ENCODE data around the gene ASAP2. TPM values are rescaled to one million over a fixed set of nuclear protein-coding genes. Genes with fewer than 3 reads are reported as not detected.
A peak's percentile ranks its signal among the peaks of the same experiment; 100 is the strongest.
"Not testable (repeated sequence)": the region's sequence is repeated elsewhere in the genome, so short reads cannot be mapped to it uniquely, and the experiment has no call there.

Gene ASAP2
- total RNA-seq, 1 donor from 2014 or later, result 10.0 TPM

DNA sequence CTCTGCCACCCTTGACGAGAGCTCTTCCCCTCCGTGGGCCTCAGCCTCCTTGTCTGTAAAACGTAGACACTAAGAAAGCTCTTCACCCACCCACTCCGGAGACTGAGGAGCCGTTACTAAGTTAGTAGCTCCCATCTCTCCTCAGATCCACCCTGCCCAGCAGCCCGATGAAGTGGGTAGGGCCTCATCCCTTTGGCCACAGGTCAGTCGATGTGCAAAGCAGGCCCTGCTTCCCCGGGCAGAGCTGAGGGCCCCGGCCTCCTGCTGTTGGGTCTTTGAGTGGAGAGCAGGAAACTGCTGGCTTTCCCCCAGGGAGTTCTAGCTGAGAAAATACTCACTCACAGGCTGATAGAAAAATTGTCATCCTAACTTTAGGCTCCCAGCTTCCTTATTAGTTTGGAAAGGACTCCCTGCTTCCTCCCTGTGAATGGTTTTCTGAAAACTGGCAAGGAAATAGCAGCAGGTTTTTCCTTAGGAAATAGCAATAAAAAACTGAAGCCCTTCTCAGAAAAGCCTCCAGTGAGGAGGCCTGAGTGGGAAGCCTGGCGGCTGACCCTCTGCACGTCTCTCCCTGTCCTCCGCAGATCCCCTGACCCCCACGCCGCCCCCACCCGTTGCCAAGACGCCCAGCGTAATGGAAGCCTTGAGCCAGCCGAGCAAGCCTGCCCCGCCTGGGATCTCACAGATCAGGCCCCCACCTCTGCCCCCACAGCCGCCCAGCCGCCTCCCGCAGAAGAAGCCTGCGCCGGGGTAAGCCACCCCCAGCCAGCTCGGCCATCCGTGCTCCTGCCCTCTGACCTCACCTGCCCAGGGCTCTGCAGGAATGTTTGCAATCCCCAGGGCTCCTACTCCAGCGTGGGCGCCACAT, 186.5 kb downstream of the ASAP2 start:
- intact Hi-C loops (cut with micrococcal nuclease), result no loop called here
- no peak overlapping the region for H3K4me3 ChIP-seq
- peaks cover 24% of the 10 kb centered on the region for H3K4me1 ChIP-seq
- H3K27me3 ChIP-seq (ENCODE audit: low read depth), result no peaks in the 10 kb centered on the region
- TF ChIP-seq, protein P1, sequence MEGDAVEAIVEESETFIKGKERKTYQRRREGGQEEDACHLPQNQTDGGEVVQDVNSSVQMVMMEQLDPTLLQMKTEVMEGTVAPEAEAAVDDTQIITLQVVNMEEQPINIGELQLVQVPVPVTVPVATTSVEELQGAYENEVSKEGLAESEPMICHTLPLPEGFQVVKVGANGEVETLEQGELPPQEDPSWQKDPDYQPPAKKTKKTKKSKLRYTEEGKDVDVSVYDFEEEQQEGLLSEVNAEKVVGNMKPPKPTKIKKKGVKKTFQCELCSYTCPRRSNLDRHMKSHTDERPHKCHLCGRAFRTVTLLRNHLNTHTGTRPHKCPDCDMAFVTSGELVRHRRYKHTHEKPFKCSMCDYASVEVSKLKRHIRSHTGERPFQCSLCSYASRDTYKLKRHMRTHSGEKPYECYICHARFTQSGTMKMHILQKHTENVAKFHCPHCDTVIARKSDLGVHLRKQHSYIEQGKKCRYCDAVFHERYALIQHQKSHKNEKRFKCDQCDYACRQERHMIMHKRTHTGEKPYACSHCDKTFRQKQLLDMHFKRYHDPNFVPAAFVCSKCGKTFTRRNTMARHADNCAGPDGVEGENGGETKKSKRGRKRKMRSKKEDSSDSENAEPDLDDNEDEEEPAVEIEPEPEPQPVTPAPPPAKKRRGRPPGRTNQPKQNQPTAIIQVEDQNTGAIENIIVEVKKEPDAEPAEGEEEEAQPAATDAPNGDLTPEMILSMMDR (IDR thresholded peaks at IDR 0.05; ENCODE audit: borderline replicate concordance), result no peak
- H3K9me3 ChIP-seq (replicated peaks), result no peaks in the 10 kb centered on the region
- no peak for DNase-seq
- peaks cover 58% of the 10 kb centered on the region for H3K36me3 ChIP-seq
- peak overlapping the region; percentile 80 for H3K27ac ChIP-seq (replicated peaks)

DNA sequence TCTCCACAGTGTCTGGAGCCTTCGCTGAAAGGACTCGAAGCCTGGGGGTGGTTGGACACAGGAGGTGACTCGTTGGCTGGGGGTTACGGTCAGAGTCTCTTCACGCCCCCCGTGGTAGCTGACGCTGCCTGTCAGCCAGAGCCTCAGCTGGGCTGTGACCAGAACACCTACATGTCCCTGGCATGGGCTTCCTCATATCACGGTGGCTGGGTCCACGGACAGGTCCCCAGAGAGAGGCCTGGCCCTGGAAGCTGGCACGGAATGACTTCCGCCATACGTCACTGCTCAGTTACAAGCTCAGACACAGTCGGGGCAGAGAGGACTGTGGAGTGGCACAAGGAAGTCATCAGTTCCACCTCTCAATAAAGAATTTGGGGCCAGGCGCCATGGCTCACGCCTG, 188.2 kb downstream of the ASAP2 start:
- intact Hi-C loops (cut with micrococcal nuclease), result no loop called here
- TF ChIP-seq, protein P1 (IDR thresholded peaks at IDR 0.05; ENCODE audit: borderline replicate concordance), result no peak
- H3K9me3 ChIP-seq (replicated peaks), result no peaks in the 10 kb centered on the region
- H3K4me3 ChIP-seq, result no peak overlapping the region
- H3K27me3 ChIP-seq (ENCODE audit: low read depth), result no peaks in the 10 kb centered on the region
- no peak for DNase-seq
- H3K27ac ChIP-seq (replicated peaks), result no peak overlapping the region
- peaks cover 41% of the 10 kb centered on the region for H3K36me3 ChIP-seq
- peaks cover 38% of the 10 kb centered on the region for H3K4me1 ChIP-seq

DNA sequence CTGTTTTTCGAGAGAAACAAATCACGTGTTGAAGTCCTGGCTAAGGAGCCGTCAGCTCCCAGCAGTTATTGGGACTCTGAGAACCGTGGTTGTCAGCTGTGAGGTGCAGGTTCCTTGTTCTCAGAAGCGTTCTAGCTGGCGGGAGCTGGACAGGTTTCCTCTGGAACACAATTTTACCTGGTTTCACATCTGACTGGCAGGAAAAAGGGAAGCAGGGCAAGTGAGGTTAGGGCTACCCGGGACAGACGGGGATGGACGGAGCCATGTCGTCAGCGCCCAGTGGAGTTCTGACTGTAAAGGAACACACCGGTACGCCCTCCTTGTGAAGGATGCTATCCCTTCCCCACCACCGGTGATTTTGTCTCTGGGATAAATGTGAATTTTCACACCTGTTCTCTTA, 190.6 kb downstream of the ASAP2 start:
- Histone ChIP-seq H3K4me3 (no peak overlapping the region), H3K27ac (replicated peaks) (no peak overlapping the region), H3K27me3 (ENCODE audit: low read depth) (no peaks in the 10 kb centered on the region), H3K9me3 (replicated peaks) (no peaks in the 10 kb centered on the region), H3K4me1 (peaks cover 33% of the 10 kb centered on the region), H3K36me3 (peaks cover 42% of the 10 kb centered on the region)
- TF ChIP-seq, protein P1 (IDR thresholded peaks at IDR 0.05; ENCODE audit: borderline replicate concordance), result no peak
- intact Hi-C loops (cut with micrococcal nuclease), result no loop called here
- DNase-seq, result no peak

DNA sequence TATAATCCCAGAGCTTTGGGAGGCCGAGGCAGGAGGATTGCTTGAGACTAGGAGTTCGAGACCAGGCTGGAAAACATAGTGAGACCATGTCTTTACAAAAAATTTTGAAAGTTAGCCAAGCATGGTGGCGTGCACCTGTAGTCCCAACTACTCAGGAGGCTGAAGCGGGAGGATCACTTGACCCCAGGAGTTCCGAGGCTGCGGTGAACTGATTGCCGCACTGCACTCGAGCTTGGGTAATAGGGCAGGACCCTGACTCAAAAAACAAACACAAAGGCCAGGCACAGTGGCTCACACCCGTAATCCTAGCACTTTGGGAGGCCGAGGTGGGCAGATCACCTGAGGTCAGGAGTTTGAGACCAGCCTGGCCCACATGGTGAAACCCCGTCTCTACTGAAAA, 191.6 kb downstream of the ASAP2 start:
- peak overlapping the region; percentile 79 for H3K27ac ChIP-seq (replicated peaks)
- DNase-seq; H3K9me3 ChIP-seq (replicated peaks); H3K4me3 ChIP-seq; intact Hi-C loops (cut with micrococcal nuclease); H3K27me3 ChIP-seq (ENCODE audit: low read depth): not testable (repeated sequence)
- peaks cover 26% of the 10 kb centered on the region for H3K4me1 ChIP-seq
- H3K36me3 ChIP-seq, result peaks cover 48% of the 10 kb centered on the region

DNA sequence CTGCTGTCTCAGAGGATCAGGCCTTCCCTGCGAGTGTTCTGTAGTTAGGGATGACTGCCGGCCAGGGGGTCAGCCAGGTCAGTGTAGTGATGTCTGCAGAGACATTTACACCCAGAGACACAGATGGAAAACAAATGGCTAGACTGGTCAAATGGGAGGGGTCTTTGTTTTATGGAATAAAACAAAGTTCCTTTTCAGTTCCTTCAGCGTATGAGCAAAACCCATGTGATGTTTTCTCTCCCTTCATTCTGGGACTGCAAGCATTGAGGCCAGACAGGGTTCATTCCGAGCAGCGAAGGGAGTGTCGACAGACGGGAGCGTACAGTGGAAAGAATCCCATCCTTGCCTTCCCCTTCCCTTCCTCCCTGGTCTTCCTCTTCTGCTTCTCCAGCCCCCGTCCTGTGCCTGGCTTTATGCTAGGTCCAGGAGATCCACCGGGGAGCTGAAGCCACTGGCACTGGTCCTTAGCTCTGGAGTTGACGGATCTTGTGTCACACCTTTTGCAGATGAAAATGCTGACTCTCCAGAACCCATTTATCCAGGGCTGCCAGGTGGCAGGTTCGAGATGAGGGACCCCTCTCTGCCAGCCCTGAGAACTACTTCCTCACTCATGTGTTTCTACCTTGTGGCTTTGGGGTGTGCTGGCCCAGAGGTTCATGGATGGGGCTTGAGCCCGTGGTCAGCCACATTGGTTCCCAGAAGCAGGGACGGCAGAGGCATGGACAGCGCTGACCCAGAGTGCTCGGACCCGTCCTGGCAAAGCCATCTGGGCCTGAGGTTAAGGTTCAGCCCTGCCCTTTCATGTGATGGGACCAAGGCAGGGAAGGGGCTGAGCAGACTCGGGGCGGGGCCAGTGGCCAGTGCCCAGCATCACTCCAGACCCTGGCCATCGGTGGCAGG, 192.5 kb downstream of the ASAP2 start:
- Histone ChIP-seq H3K27ac (replicated peaks) (peak overlapping the region; percentile 79), H3K36me3 (peaks cover 48% of the 10 kb centered on the region), H3K4me3 (no peak overlapping the region), H3K9me3 (replicated peaks) (no peaks in the 10 kb centered on the region), H3K27me3 (ENCODE audit: low read depth) (no peaks in the 10 kb centered on the region), H3K4me1 (peaks cover 26% of the 10 kb centered on the region)
- TF ChIP-seq, protein P1 (IDR thresholded peaks at IDR 0.05; ENCODE audit: borderline replicate concordance), result no peak
- intact Hi-C loops (cut with micrococcal nuclease), result no loop called here
- DNase-seq, result no peak
